ENCODE results near the gene AOC3. TPM values are rescaled to one million over a fixed set of nuclear protein-coding genes. Genes with fewer than 3 reads are reported as not detected.
"Not testable (repeated sequence)": the region's sequence is repeated elsewhere in the genome, so short reads cannot be mapped to it uniquely, and the experiment has no call there.

AOC3 gene
- total RNA-seq, 1 experiment from 2014 or later: 0.26 TPM

- no peak for DNase-seq (ENCODE audit: low read depth, low spot score)
- in situ Hi-C loops (cut with HindIII; ENCODE audit: low pct_unique_long_range_greater_than_20kb, low sequenced_read_pairs): no loop called here
Measured at GRCh38 chr17:42879596-42879985, 28.6 kb downstream of the AOC3 start.

DNA sequence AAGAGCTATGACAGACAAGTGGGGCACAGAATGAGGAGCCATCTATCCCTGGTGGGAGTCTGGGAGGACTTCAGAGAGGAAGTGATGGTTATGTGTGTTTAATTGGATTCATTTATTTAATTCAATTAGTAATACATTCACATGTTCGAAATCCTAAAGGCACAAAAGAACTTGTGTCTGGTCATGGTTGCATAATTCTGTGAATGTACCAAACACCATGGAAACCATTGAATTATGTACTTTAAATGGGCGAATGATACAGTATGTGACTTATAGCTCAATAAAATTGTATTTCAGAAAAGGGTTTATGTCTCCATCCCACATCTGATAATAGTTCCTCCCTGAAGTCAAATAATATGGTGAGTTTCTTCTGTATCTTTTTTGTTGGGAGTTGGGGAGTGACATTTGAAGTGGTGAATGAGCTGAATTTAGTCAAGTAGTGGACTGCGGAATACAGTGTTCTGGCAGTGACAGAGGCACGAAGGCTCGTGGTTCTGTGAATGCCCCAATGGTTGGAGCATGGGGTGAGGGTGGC lies 29.8 kb downstream of the AOC3 start:
- in situ Hi-C loops (cut with HindIII; ENCODE audit: low pct_unique_long_range_greater_than_20kb, low sequenced_read_pairs): no loop called here
- no peak for DNase-seq (ENCODE audit: low read depth, low spot score)

DNA sequence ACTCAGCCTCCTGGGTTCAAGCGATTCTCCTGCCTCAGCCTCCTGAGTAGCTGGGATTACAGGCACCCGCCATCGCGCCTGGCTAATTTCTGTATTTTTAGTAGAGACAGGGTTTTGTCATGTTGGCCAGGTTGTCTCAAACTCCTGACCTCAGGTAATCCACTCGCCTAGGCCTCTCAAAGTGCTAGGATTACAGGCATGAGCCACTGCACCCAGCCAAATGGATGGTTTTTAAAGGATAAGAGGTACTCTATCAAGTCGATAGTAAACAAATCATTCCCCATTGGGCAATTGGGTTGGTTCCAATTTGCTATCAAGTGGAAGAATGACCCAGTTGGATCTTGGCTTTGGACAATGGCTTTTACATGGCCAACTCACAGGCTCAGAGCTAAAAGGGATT lies 30.7 kb downstream of the AOC3 start:
- in situ Hi-C loops (cut with HindIII; ENCODE audit: low pct_unique_long_range_greater_than_20kb, low sequenced_read_pairs): not testable (repeated sequence)

GRCh38 chr17:42882166-42882565 lies 31.2 kb downstream of the AOC3 start:
- in situ Hi-C loops (cut with HindIII; ENCODE audit: low pct_unique_long_range_greater_than_20kb, low sequenced_read_pairs): no loop called here
- no peak for DNase-seq (ENCODE audit: low read depth, low spot score)

More for the DNA sequence above, 30.7 kb downstream of the AOC3 start:
- not testable (repeated sequence) for DNase-seq (ENCODE audit: low read depth, low spot score)

GRCh38 chr17:42883802-42884558 lies 33.0 kb downstream of the AOC3 start:
- in situ Hi-C loops (cut with HindIII; ENCODE audit: low pct_unique_long_range_greater_than_20kb, low sequenced_read_pairs): no loop called here
- DNase-seq (ENCODE audit: low read depth, low spot score): no peak

- in situ Hi-C loops (cut with HindIII; ENCODE audit: low pct_unique_long_range_greater_than_20kb, low sequenced_read_pairs); DNase-seq (ENCODE audit: low read depth, low spot score): not testable (repeated sequence)
Measured at GRCh38 chr17:42885806-42886205, 34.8 kb downstream of the AOC3 start.

DNA sequence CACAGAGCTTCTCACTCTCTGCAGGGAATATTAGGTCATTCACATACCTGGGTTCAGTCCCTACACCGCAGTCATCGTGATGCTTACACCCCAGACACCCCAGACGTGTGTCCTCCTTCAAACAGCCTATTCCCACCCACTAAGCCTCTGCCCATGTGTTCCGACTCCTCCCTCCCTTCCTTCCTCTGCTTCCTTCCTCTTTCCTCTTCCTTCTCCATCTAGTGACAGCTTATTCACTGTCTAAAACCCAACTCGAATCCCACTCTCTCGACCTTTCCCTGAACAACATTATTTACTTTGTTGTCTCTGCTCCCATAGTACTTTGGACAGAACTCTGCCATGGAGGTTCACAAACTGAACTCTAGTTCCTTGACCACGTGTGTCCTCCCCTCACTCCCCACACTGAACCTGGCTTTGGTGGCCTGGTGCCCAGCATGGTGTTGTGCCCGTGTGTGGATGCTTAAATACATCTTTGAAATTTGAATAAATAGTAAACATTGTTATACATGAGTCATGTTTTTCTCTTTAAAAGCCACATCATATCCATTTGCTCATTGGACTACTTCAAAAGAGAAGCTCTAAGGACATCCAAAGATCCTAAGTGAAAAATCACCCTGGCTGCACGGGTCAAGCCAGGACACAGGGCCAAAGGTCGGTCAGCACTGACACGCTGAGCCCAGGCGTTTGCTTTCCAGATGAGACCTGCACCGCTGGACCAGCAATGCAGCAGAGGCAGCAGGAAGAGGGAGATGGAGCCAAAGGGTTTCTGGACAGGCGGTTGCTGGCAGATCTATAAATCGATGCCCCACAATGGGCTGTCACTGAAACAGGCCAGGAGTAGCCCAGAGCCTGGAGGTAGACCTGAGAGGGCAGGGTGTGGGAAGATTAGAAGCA lies 35.5 kb downstream of the AOC3 start:
- in situ Hi-C loops (cut with HindIII; ENCODE audit: low pct_unique_long_range_greater_than_20kb, low sequenced_read_pairs): no loop called here
- no peak for DNase-seq (ENCODE audit: low read depth, low spot score)

DNA sequence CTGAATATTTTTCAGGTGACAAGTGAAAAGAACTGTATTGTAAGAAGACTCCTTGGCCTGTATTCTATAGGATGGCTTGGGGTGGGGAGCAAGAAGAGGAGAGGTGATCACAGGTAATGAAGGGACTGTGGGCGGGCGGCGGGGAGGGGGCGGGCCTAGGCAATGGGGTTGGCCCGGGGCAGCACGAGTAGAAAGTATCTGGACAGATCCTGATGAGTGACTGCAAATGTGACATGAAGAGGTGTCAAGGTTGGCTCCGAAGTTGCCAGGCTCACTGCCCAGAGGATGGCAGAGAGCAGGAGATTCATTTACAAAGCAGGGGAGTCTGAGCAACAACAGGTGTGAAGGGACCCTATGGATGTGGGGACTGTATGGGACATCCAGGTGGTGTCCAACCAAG lies 38.8 kb downstream of the AOC3 start:
- in situ Hi-C loops (cut with HindIII; ENCODE audit: low pct_unique_long_range_greater_than_20kb, low sequenced_read_pairs): no loop called here
- DNase-seq (ENCODE audit: low read depth, low spot score): no peak

- DNase-seq (ENCODE audit: low read depth, low spot score): no peak
- in situ Hi-C loops (cut with HindIII; ENCODE audit: low pct_unique_long_range_greater_than_20kb, low sequenced_read_pairs): no loop called here
Measured at GRCh38 chr17:42891539-42892152, 40.6 kb downstream of the AOC3 start.

DNA sequence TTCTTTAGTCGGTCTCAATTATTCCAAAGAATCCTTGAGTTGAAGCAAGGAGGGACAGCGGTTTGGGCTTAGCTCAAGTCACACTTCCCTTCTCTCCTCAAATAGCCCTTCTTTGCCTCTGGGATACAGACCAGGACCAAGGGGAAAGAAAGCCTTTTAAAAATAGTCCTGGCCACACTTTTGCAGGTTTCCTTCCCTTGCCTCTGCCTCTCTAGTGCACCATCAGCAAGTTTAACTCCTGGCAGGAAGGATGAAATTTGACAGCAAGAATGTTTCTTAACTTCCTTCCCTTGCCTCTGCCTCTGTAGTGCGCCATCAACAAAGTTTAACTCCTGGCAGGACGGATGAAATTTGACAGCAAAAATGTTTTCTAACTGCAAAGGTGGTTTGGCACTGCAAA lies 42.4 kb downstream of the AOC3 start:
- in situ Hi-C loops (cut with HindIII; ENCODE audit: low pct_unique_long_range_greater_than_20kb, low sequenced_read_pairs): no loop called here
- DNase-seq (ENCODE audit: low read depth, low spot score): no peak

DNA sequence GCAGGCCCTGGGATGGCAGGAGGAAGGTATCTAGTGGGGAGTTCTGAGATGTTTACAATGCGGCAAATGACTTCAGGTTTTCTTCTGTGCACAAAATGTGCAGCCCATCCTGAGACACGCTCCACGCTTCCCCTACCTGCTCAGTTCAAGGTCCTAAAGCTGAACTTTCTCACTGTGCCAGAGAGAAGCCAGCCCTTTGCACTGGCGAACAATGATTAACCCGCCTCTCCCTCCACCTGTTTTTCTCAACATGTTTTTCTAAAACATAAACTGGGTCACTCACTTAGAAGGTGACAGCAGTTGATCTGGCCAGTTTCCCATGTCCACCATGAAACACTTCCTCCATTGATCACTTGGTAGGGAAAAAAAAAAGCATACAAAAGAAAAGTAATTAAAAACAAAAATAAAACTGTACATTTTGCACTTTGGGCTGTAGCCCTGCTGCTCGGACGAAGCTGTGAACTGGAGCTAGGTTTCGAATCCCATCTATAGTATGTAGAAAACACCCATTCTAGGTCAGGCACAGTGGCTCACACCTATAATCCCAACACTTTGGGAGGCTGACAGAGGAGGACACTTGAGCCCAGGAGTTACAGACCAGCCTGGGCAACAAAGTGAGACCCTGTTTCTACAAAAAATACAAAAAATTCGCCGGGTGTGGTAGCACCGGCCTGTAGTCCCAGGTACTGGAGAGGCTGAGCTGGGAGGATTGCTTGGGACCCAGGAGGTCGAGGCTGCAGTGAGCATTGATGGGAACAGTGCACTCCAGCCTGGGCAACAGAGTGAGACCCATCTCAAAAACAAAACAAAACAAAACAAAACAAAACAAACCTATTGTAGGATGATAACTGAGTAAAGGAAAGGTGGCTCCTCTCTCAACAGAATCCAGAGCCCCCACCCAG lies 43.5 kb downstream of the AOC3 start:
- in situ Hi-C loops (cut with HindIII; ENCODE audit: low pct_unique_long_range_greater_than_20kb, low sequenced_read_pairs): no loop called here
- DNase-seq (ENCODE audit: low read depth, low spot score): no peak

DNA sequence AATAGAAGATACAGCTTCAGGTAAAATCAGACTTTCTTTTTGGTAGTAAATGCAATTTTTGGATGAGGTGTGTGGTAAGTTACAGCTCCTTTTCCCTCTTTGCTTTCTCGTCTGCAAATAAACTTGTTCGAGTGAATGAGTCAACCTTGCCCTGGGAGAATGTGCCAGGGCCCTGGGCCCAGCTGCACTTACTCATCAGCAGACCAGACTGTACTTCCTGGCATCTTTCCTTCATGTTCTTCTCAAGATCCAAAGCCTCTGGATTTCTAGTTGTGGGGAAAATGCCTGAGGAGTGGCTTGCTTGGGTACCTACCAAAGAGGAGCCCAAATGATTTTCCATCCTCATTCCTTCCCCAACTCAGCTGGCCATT lies 44.2 kb downstream of the AOC3 start:
- DNase-seq (ENCODE audit: low read depth, low spot score): no peak
- in situ Hi-C loops (cut with HindIII; ENCODE audit: low pct_unique_long_range_greater_than_20kb, low sequenced_read_pairs): no loop called here

DNA sequence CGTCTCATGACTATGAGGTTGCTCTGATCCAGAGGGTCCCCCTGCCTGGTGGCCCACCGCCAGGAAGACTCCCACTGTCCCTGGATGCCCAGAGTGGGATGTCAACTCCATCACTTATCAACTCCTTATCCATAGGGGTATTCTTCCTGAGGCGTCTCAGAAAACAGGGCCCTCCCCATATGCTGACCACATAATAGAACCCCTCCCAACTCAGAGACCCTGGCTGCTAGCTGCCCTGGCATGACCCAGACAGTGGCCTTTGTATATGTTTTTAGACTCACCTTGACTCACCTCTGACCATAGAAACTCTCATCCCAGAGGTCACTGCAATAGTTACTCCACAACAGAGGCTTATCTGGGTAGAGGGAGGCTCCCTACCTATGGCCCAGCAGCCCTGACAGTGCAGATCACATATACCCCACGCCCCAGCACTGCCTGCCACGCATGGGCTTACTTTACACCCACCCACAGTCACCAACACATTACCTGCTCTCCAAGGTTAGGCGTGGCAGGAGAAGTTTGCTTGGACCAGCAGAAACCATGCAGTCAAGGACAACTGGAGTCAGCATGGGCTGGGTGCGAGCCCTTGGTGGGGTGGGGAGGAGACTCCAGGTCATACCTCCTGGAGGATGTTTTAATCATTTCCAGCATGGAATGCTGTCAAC lies 47.3 kb downstream of the AOC3 start:
- in situ Hi-C loops (cut with HindIII; ENCODE audit: low pct_unique_long_range_greater_than_20kb, low sequenced_read_pairs): no loop called here

DNA sequence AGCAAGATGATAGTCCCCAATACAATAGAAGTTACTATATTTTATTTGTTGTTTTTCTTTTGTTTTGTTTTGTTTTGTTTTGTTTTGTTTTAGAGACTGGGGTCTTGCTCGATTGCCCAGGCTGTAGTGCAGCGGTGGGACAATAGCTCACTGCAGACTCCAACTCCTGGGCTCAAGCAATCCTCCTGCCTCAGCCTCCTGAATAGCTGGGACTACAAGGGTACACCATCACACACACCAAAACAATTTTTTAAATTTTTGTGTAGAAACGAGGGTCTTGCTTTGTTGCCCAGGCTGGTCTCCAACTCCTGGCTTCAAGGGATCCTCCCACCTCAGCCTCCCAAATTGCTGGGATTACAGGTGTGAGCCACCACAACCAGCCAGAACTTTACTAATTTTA lies 49.0 kb downstream of the AOC3 start:
- in situ Hi-C loops (cut with HindIII; ENCODE audit: low pct_unique_long_range_greater_than_20kb, low sequenced_read_pairs); DNase-seq (ENCODE audit: low read depth, low spot score): not testable (repeated sequence)

More for the DNA sequence above, 47.3 kb downstream of the AOC3 start:
- DNase-seq (ENCODE audit: low read depth, low spot score): no peak

GRCh38 chr17:42900460-42901331 lies 49.7 kb downstream of the AOC3 start, which contains the start of gene G6PC1:
TSS of gene G6PC1 (plus strand) at chr17:42900799. CDS start at chr17:42900877, 78 bp downstream.
- in situ Hi-C loops (cut with HindIII; ENCODE audit: low pct_unique_long_range_greater_than_20kb, low sequenced_read_pairs): no loop called here
- no peak for DNase-seq (ENCODE audit: low read depth, low spot score)
